OCI-LY1 (cell line): ENCODE measurements around the gene PNMT.

ENCODE experiments used
- H2AFZ ChIP-seq: fragments of 200-600 bp; sonication (generic), shearing (Covaris generic); 2 replicates; pipeline ENCODE4 v1.6.0; 2014; ENCODE audit warnings: antibody characterized with exemption, mild to moderate bottlenecking, low read length
- H3F3A ChIP-seq: fragments of 200-600 bp; sonication (generic), shearing (Covaris generic); 2 replicates; pipeline ENCODE4 v1.6.0; 2014; ENCODE audit warnings: mild to moderate bottlenecking, antibody characterized with exemption, low read length, moderate library complexity; ENCODE audit not compliant: insufficient read depth
- H3K27ac ChIP-seq: fragments of 200-600 bp; sonication (generic); 2 replicates; pipeline ENCODE4 v1.5.1; 2014; ENCODE audit warnings: low read length, mixed run types, mild to moderate bottlenecking, low read depth; ENCODE audit not compliant: poor library complexity, severe bottlenecking
- H3K27me3 ChIP-seq: fragments of 200-600 bp; sonication (generic); 2 replicates; pipeline ENCODE4 v1.6.0; 2014; ENCODE audit warnings: antibody characterized with exemption, mild to moderate bottlenecking, low read length, moderate library complexity; ENCODE audit not compliant: insufficient read depth
- H3K36me3 ChIP-seq: fragments of 200-600 bp; sonication (generic); 2 replicates; pipeline ENCODE4 v1.6.1; 2014; ENCODE audit warnings: mild to moderate bottlenecking, antibody characterized with exemption, low read length, moderate library complexity, mixed read lengths; ENCODE audit not compliant: insufficient read depth
- H3K4me1 ChIP-seq: fragments of 200-600 bp; sonication (generic); 2 replicates; pipeline ENCODE4 v1.5.1; 2014; ENCODE audit warnings: mild to moderate bottlenecking, low read length, moderate library complexity; ENCODE audit not compliant: insufficient read depth, severe bottlenecking
- H3K4me2 ChIP-seq: fragments of 200-600 bp; sonication (generic), shearing (Covaris generic); 2 replicates; pipeline ENCODE4 v1.6.1; 2014; ENCODE audit warnings: low read length
- H3K4me3 ChIP-seq: fragments of 200-600 bp; sonication (generic); 2 replicates; pipeline ENCODE4 v1.5.1; 2014; ENCODE audit warnings: low read length, low read depth, mild to moderate bottlenecking, mixed read lengths; ENCODE audit not compliant: poor library complexity, severe bottlenecking
- H3K79me2 ChIP-seq: fragments of 200-600 bp; shearing (Covaris generic); 2 replicates; pipeline ENCODE4 v1.6.1; 2016; ENCODE audit warnings: mixed run types, low read length, mixed read lengths; ENCODE audit not compliant: insufficient read depth
- H3K9ac ChIP-seq: fragments of 200-600 bp; sonication (generic), shearing (Covaris generic); 2 replicates; pipeline ENCODE4 v1.6.1; 2014; ENCODE audit warnings: mild to moderate bottlenecking, low read length, mixed read lengths
- H3K9me2 ChIP-seq: fragments of 200-600 bp; sonication (generic), shearing (Covaris generic); 2 replicates; pipeline ENCODE4 v1.6.1; 2014; ENCODE audit warnings: low read depth, mild to moderate bottlenecking, low read length, mixed read lengths
- H3K9me3 ChIP-seq: fragments of 200-600 bp; shearing (Covaris generic); 2 replicates; pipeline ENCODE4 v1.6.1; 2014; ENCODE audit warnings: low read length, mixed read lengths
- H4K20me1 ChIP-seq: fragments of 200-600 bp; sonication (generic), shearing (Covaris generic); 2 replicates; pipeline ENCODE4 v1.6.0; 2016; ENCODE audit warnings: mild to moderate bottlenecking, low read length; ENCODE audit not compliant: insufficient read depth
- CTCF ChIP-seq: fragments of 200-600 bp; sonication (generic), shearing (Covaris generic); IDR thresholded peaks from 2 replicates; pipeline ENCODE4 v1.5.1; 2017; ENCODE audit warnings: mild to moderate bottlenecking, antibody characterized with exemption, low read length, moderate library complexity, mixed read lengths
- EZH2 ChIP-seq: fragments of 200-600 bp; sonication (generic), shearing (Covaris generic); IDR thresholded peaks from 2 replicates; pipeline ENCODE4 v1.8.0; 2017; ENCODE audit warnings: borderline replicate concordance, mixed run types, mild to moderate bottlenecking, antibody characterized with exemption, low read length, moderate library complexity, mixed read lengths

PNMT gene

GRCh38 chr17:39688945-39689344 is 20.7 kb downstream of the PNMT start:
- no peaks in the 10 kb centered on the region for H3K9me3 ChIP-seq
- no peak overlapping the region for H3K27ac ChIP-seq
- H3F3A ChIP-seq, result no peaks in the 10 kb centered on the region
- TF ChIP-seq EZH2 (no peak), CTCF (no peak)
- no peaks in the 10 kb centered on the region for H4K20me1 ChIP-seq
- no peaks in the 10 kb centered on the region for H3K79me2 ChIP-seq
- no peaks in the 10 kb centered on the region for H3K27me3 ChIP-seq
- no peak overlapping the region for H2AFZ ChIP-seq
- H3K4me1 ChIP-seq, result peaks cover 21% of the 10 kb centered on the region
- peak overlapping the region; percentile 92 for H3K4me2 ChIP-seq
- H3K4me3 ChIP-seq, result peak overlapping the region; percentile 77
- H3K36me3 ChIP-seq, result no peaks in the 10 kb centered on the region
- no peaks in the 10 kb centered on the region for H3K9me2 ChIP-seq
- peak overlapping the region; percentile 74; the same call in 1 of the 2 replicates for H3K9ac ChIP-seq

GRCh38 chr17:39694593-39694992 is 26.3 kb downstream of the PNMT start:
- no peaks in the 10 kb centered on the region; the same call in 1 of the 2 replicates for H3K36me3 ChIP-seq
- H3K9ac ChIP-seq, result no peak overlapping the region

DNA sequence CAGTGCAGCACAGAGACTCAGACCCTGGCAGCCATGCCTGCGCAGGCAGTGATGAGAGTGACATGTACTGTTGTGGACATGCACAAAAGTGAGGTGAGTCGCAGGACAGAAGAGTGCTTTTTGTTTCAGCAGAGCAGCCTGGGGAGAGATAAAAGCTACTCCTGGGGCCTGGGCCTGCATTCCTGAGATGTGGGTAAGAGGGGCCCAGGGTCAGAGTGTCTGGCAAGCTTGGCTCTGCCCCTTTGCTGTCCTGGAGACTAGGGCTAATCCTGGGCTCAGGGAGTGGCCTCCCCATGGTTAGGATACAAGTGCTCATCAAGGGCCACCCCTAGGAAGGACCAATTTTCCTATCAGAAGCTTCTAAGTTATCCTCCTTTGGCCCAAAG is 26.8 kb downstream of the PNMT start:
- H3K9me3 ChIP-seq, result no peaks in the 10 kb centered on the region
- H3K9me2 ChIP-seq, result no peaks in the 10 kb centered on the region
- no peak overlapping the region for H3K27ac ChIP-seq
- no peak overlapping the region for H2AFZ ChIP-seq
- no peaks in the 10 kb centered on the region for H3F3A ChIP-seq
- H3K4me2 ChIP-seq, result no peak overlapping the region
- no peaks in the 10 kb centered on the region for H3K4me1 ChIP-seq
- no peaks in the 10 kb centered on the region for H4K20me1 ChIP-seq
- H3K36me3 ChIP-seq, result no peaks in the 10 kb centered on the region; the same call in 1 of the 2 replicates
- no peak for TF ChIP-seq EZH2
- no peak for TF ChIP-seq CTCF
- no peak overlapping the region for H3K4me3 ChIP-seq
- no peak overlapping the region for H3K9ac ChIP-seq
- no peaks in the 10 kb centered on the region for H3K27me3 ChIP-seq
- H3K79me2 ChIP-seq, result no peaks in the 10 kb centered on the region

More at GRCh38 chr17:39694593-39694992, 26.3 kb downstream of the PNMT start:
- Histone ChIP-seq H3K9me2 (no peaks in the 10 kb centered on the region), H3K9me3 (no peaks in the 10 kb centered on the region), H3K27me3 (no peaks in the 10 kb centered on the region), H3K4me1 (no peaks in the 10 kb centered on the region), H3K4me3 (no peak overlapping the region), H2AFZ (no peak overlapping the region), H3K79me2 (no peaks in the 10 kb centered on the region), H3K4me2 (no peak overlapping the region), H4K20me1 (no peaks in the 10 kb centered on the region), H3F3A (no peaks in the 10 kb centered on the region), H3K27ac (no peak overlapping the region)
- TF ChIP-seq CTCF, result no peak
- TF ChIP-seq EZH2, result no peak
